CD4-positive, alpha-beta T cell treated with Interleukin-21 for 1 hour (primary cell): ENCODE measurements around the gene CGB8.

Experiments
- DNase-seq: peaks from one replicate; pipeline ENCODE4 v3.0.0-alpha.2; 2020

CGB8 gene

DNA sequence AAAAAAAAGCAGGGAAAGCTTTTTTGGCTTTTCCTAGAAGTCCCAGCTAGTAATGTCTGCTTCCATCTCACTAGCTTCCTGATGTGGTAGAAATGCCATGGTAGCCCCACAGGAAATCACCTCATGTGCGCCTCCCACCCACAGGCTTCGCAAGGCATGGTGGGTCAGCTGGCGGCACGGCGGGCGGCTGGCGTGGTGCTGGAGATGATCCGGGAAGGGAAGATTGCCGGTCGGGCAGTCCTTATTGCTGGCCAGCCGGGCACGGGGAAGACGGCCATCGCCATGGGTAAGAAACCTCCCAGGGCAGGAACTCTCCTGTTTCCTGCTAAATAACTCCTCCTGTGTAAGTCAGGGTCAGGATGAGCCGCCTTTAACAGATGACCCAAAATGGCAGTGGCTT, 44.8 kb downstream of the CGB8 start:
- DNase-seq = no peak

DNA sequence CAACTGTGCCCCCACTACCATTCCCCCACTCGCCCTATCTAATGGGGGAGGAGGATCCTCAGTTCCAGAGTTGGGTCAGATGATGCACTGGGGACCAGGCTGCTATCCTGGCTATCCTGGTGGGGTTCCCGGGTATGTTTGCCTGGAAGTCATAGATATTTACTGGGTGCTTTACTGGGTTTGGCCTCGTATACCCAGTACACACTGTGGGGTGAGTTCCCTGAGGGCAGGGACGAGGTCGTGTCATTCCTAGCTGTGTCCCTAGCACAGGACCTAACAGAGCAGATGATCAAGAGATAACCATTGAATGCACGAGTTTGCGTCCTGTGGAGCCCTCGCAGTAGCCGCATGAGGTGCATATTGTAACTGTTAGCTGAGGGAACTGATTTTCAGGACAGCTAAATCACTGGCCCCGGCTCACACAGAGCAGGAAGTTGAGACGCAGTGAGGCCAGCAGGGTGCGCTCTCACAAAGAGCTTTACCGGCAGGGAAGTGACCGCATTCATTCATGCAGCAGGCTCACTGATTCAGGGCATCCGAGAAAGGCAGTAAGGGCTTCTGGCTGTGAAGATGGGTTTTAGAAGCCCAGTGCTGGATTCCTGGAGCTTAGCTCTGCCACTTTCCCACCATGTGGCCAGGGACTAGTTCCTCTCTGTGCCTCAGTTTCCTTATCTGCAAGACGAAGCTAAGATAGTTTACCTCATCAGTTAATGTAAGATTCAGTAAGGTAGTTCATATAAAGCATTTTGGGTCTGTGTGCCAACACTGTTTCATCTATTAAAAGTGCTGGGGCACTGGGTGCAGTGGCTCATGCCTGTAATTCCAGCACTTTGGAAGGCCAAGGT, 49.2 kb downstream of the CGB8 start:
- peak; percentile 77 for DNase-seq

GRCh38 chr19:48997972-48998371, 50.9 kb downstream of the CGB8 start:
- peak; percentile 53 for DNase-seq
